Peyer's patch (tissue), 4 donors: ENCODE results near the gene MSANTD7.

Source experiments
- CTCF ChIP-seq, 6 experiments: fragments of 450-650 bp in 4 of 6; fragments of 200-600 bp in 2 of 6; sonication (generic) in 1 of 6; IDR thresholded peaks; one replicate each; pipeline ENCODE4 v1.5.1; 2017 to 2019; ENCODE audit warnings: antibody characterized with exemption in 6 of 6, mild to moderate bottlenecking in 3 of 6, moderate library complexity in 1 of 6
- POLR2A ChIP-seq, 2 donors: fragments of 450-650 bp; IDR thresholded peaks; one replicate each; pipeline ENCODE4 v1.5.1; 2017; ENCODE audit warnings: antibody characterized with exemption in 2 of 2, mild to moderate bottlenecking in 2 of 2, moderate library complexity in 2 of 2

DNA sequence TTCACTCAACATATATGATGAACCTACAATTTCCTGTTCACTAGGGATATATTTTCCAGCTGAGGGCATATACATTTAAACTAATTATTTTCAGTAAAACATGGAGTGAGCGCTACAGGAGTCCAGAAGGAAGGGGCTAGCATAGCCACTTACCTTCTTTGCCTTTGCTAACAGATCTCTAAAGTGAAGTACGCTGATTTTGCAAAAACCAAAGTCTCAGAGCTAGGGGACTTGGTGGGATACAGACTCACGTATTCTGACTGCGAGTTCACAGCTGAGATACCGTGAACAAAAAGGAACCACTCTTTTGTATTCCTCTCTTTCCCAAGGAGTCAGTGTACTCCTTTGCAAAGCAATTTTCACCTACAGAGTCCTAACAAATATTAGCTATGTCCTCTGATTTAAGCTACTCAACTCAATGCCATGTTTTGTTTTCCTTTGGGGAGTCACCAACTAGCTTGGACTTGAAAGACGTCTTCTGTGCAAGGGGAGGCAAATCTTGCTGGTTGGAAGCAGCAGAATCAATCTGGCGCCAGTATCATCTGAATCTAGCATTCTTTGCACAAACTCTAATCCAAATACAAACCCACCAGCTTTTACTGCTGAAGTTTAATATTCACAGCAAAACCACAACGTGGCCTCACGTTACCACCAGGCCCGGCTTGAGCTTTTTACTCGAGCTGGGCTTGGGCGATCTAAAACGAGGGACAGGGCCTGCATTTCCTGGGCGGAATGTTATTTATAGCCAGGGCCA is 926 bp upstream of the MSANTD7 start:
- TF ChIP-seq CTCF (IDR thresholded peaks at IDR 0.05) (no peak), POLR2A (IDR thresholded peaks at IDR 0.05) (no peak)
